Activated T-cell treated with anti-CD3 and anti-CD28 coated beads for 4 hours (primary cell): ENCODE measurements around the gene CNTLN.
"Not testable (repeated sequence)": the region's sequence is repeated elsewhere in the genome, so short reads cannot be mapped to it uniquely, and the experiment has no call there.

Experiments
- DNase-seq: peaks from one replicate; pipeline ENCODE4 v3.0.0-alpha.2; 2020

The CNTLN gene

DNA sequence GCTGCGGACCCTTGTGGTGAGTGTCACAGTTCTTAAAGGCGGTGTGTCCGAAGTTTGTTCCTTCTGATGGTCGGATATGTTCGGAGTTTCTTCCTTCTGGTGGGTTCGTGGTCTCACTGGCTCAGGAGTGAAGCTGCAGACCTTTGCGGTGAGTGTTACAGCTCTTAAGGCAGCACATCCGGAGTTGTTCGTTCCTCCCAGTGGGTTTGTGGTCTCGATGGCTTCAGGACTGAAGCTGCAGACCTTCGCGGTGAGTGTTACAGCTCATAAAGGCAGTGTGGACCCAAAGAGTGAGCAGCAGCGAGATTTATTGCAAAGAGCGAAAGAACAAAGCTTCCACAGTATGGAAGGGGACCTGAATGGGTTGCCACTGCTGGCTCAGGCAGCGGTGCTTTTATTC lies 42.7 kb downstream of the CNTLN start:
- DNase-seq = not testable (repeated sequence)

- no peak for DNase-seq
Measured at GRCh38 chr9:17185481-17186029, 50.7 kb downstream of the CNTLN start.

GRCh38 chr9:17191082-17191481 lies 56.2 kb downstream of the CNTLN start:
- DNase-seq = no peak

GRCh38 chr9:17204611-17205152 lies 69.8 kb downstream of the CNTLN start:
- no peak for DNase-seq

GRCh38 chr9:17216011-17216410 lies 81.2 kb downstream of the CNTLN start:
- no peak for DNase-seq

DNA sequence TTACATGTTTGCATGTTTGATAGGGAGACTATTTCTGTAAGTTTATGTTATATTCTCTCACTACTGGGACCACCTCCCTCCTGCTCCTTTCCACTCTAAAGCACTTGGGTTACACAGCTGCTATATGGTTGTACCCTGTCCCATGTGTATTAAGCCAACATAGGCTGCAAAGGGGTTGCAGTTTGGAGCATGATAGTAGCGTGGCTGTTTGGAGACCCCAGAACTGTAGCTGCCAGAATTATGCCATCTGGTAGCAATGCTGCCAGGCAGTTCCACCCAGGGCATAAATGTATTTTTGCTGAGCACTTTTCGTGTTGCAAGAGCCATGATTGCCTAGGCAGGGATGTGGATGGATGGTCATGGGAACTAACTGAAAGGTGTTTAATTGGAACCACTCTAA lies 81.8 kb downstream of the CNTLN start:
- no peak for DNase-seq

DNA sequence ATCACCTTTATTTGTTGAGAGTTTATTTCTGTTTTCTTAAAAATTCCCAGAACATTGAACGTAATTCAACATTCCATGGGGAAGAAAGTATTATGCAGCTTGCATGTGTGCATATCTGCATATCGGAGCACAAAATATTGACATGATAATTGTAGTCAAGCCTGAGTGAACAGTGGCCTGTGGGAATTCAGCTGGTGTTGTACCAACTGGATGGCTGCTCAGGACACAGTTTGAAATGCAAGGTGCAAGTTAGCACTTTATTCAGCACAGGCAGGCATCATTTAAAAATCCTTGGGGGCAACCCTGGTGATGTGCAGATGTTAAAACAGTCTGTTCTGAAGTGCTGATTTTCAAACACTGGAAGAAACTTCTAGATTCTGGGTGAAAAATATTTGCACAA lies 82.4 kb downstream of the CNTLN start:
- DNase-seq = no peak

- no peak for DNase-seq
Measured at GRCh38 chr9:17219261-17219660, 84.4 kb downstream of the CNTLN start.

DNA sequence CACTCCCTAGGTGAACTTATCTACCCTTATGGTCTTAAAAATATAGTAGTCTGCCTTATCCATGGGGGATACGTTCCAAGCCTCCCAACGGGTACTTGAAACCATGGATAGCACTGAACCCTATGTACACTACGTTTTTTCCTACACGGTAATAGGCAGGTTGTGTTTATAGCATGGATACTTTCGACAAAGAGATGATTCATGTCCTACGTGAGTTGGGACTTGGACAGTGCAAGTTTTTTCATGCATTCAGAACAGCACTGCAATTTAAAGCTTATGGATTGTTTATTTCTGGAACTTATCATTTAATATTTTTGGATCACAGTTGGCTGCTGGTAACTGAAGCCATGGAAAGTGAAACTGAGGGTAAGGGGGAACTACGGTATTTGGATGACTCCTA lies 88.1 kb downstream of the CNTLN start:
- DNase-seq = no peak

DNA sequence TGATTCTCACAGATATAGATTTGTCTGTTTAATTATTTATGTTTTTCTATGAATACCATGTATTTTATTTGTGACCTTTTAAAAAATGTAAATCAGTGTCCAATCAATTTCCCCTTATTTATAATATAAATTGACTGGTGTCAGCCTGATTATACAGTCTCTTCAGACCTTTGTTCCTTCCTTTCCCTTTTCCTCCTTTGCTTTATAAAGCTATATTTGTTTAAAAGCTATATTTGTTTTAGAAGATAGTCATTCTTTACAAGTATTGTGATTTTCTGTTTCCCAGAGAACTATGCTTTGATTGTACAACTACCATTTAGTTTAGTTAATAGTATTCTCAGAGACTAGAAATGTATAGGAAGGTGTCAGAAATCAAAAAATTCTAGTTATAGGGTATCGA lies 90.6 kb downstream of the CNTLN start:
- DNase-seq = no peak

DNA sequence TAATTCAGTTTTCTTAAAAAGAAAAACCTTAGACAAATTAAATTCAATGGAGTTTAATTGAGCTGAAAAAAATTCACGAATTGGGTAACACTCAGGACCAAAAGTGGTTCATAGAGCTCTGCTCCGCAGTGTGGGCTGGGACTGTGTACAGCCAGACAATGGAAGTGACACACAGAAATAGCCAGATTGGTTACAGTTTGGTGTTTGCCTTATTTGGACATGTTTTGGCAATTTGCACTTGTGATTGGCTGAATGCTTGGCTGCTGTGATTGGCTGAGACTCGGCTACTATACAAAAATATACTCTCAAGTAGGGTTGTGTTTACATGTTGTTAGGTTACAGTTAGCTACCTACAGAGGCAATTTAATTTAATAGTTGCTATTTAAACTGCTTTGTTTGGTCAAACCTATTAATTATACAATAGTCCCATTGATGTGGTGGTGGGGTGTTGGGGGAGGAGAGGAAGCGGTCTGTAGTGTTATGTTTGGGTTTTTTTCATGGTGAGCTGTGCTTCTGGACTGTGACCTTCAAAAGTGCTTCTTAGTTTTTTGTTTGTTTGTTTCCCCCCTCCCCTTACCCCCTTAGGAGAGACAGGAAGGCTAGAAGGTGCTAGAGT lies 95.2 kb downstream of the CNTLN start:
- DNase-seq = no peak

GRCh38 chr9:17230646-17231045 lies 95.8 kb downstream of the CNTLN start:
- DNase-seq = no peak

DNA sequence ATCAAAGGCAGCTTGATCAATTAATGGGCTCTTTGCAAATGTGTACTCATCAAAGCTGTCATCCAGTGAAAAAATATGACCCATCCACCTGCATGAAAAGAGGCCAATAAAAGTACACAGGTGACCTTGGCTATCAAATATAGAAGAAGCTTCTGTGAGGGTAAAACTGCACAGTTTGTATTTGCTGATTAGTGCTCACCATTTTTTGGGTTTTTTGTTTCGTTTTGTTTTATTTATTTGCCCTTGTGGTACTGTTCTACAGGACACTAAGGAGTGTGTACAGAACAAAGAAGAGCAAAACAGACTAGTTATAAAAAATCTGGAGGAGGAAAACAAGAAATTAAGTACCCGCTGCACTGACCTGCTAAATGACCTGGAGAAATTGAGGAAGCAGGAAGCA lies 101.3 kb downstream of the CNTLN start:
- DNase-seq = no peak

DNA sequence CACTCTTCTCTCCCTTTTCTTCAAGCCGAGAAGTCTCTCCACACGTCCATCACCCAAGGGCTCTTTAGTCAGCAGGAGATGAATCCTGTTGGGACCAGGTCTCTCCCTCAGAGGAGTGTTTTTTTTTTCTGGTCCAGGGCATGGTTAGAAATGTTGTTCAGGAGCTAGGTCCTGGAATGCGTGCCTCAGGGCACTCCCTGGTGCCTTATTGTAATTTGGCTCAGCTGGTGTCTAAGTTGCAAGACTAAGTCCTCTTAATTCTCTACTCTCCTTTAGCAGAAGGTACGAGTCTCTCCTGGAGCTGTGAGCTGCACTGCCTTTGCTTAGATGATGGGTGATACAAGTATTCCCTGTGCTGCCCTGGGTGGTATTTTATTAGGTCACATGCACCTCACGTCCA lies 111.9 kb downstream of the CNTLN start:
- no peak for DNase-seq

DNA sequence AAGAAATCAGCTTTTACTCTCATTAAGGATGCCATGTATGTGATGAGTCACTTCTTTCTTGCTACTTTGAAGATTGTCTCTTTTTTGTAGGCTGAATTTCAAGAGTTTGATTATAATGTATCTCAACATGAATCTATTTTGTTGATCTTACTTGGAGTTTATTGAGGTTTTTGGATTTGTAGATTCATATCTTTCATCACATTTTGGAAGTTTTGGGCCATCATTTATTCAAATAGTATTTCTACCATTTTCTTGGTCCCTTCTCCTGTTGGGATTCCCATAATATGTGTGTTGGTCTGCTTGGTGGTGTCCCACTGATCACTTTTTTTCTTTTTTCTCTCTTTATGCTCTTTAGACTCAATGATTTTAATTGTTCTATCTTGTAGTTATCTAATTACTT lies 116.3 kb downstream of the CNTLN start:
- no peak for DNase-seq

DNA sequence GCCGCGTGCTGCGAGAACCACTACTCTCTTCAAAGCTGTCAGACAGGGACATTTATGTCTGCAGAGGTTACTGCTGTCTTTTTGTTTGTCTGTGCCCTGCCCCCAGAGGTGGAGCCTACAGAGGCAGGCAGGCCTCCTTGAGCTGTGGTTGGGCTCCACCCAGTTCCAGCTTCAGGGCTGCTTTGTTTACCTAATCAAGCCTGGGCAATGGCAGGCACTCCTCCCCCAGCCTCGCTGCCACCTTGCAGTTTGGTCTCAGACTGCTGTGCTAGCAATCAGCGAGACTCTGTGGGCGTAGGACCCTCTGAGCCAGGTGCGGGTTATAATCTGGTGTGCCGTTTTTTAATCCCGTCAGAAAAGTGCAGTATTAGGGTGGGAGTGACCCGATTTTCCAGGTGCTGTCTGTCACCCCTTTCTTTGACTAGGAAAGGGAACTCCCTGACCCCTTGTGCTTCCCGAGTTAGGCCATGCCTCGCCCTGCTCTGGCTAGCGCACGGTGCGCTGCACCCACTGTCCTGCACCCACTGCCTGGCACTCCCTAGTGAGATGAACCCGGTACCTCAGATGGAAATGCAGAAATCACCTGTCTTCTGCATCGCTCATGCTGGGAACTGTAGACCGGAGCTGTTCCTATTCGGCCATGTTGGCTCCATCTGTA lies 133.8 kb downstream of the CNTLN start:
- not testable (repeated sequence) for DNase-seq

DNA sequence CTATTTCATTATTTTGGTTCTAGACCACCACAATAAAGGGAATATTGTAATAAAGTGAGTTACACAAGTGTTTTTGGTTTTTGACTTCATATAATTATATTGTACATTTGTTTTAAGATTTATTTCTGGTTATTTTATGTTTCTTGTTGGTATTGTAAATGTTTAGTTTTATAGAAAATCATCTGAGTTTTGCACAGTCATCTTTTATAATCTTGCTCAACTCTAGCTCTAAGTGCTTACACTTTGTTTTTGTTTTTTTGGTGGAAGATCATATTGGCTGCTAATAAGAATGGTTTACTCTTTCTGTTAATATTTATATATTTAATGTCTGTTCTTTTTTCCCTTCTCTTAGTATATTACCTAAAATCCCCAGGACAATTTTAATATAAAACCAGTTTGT lies 135.0 kb downstream of the CNTLN start:
- DNase-seq = no peak

GRCh38 chr9:17272536-17272935 lies 137.7 kb downstream of the CNTLN start:
- DNase-seq = no peak

- DNase-seq = no peak
Measured at GRCh38 chr9:17280350-17281012, 145.6 kb downstream of the CNTLN start.

DNA sequence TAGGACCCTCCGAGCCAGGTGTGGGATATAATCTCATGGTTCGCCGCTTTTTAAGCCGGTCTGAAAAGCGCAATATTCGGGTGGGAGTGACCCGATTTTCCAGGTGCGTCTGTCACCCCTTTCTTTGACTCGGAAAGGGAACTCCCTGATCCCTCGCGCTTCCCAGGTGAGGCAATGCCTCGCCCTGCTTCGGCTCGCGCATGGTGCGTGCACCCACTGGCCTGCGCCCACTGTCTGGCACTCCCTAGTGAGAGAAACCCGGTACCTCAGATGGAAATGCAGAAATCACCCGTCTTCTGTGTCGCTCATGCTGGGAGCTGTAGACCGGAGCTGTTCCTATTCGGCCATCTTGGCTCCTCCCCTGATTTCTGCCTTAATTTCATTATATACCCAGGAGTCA lies 155.8 kb downstream of the CNTLN start:
- DNase-seq = not testable (repeated sequence)

- no peak for DNase-seq
Measured at GRCh38 chr9:17291766-17292165, 156.9 kb downstream of the CNTLN start.

DNA sequence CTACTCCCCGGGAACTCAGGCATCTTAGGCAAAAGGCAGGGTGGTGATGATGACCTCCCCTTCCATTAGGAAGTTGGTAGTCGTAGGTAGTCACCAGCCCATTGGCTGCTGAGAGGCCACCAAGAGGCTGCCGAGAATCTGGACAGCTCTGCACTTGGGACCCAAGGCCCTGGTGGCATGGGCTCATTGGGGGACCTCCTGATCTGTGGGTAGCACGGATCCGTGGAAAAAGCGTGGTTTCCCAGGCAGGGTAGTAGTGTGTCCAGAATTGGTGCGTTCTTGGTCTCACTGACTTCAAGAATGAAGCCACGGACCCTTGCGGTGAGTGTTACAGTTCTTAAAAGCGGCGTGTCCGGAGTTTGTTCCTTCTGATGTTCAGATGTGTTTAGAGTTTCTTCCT lies 158.8 kb downstream of the CNTLN start:
- no peak for DNase-seq

GRCh38 chr9:17294822-17295624 lies 160.2 kb downstream of the CNTLN start:
- DNase-seq = no peak
